Measurements from ENCODE around the gene CCNT1. TPM values are rescaled to one million over a fixed set of nuclear protein-coding genes. Genes with fewer than 3 reads are reported as not detected.

CCNT1 gene
- total RNA-seq, 2 donors from 2014 or later: 20.3 to 53.7 TPM

- Histone ChIP-seq H3K4me3 (no peak overlapping the region), H3K4me1 (ENCODE audit: control insufficient read depth in 1 of 2, low read depth in 2 of 2) (peaks cover 0 to 15% of the 10 kb centered on the region in 2 donors), H3K9me3 (no peaks in the 10 kb centered on the region), H3K27ac (no peak overlapping the region), H3K36me3 (peaks cover 32% of the 10 kb centered on the region), H3K27me3 (replicated peaks; ENCODE audit: insufficient read depth) (no peaks in the 10 kb centered on the region)
- no peak for TF ChIP-seq CTCF (IDR thresholded peaks at IDR 0.05)
- ATAC-seq (ENCODE audit: insufficient number of reproducible peaks, low FRiP score, low read depth) (no peak), DNase-seq (ENCODE audit: low spot score) (no peak)
Measured at GRCh38 chr12:48690990-48691389, 25.5 kb downstream of the CCNT1 start.

DNA sequence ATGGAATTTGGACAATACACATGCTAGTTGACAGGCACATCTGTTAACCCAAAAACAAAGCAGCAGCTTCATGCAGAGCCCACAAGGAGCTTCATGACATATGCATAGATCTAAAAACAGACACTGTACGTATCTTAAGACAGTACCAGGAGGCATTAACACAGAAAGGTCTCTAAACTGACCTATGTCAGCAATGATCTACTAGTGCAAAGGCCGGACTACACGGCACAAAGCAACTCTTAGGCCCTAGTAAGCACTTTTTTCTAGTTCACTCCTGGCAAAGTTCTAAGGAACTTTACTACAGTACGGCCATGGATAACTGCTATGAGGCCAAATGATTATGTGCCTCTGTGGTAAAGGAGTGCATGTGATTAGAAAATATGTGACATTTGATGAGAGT lies 26.1 kb downstream of the CCNT1 start:
- Histone ChIP-seq H3K36me3 (peaks cover 27% of the 10 kb centered on the region), H3K9me3 (no peaks in the 10 kb centered on the region), H3K27ac (no peak overlapping the region), H3K4me3 (no peak overlapping the region), H3K27me3 (replicated peaks; ENCODE audit: insufficient read depth) (no peaks in the 10 kb centered on the region), H3K4me1 (ENCODE audit: control insufficient read depth in 1 of 2, low read depth in 2 of 2) (peaks cover 0 to 15% of the 10 kb centered on the region in 2 donors)
- TF ChIP-seq CTCF (IDR thresholded peaks at IDR 0.05): no peak
- ATAC-seq (ENCODE audit: insufficient number of reproducible peaks, low FRiP score, low read depth) (no peak), DNase-seq (ENCODE audit: low spot score) (no peak)

DNA sequence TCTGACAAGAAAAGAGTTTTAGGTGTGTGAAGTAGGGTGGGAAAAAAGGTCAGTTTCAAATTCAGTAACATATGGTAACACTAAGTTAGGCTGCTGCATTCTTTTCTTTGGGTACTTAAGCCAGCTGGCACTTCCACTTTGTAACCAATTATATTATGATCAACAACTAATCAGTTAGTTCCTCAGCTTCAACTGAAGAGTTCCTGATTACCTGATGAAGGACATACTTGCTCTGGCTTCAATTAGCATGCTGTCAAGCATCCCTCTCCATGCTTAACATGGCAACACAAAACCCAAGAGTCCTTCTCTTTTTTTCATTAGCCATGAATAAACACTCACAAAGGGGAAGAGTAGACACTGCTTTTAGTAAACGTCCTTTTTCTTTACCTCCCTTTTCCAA lies 27.7 kb downstream of the CCNT1 start:
- no peaks in the 10 kb centered on the region for H3K27me3 ChIP-seq (replicated peaks; ENCODE audit: insufficient read depth)
- H3K9me3 ChIP-seq: no peaks in the 10 kb centered on the region
- ATAC-seq (ENCODE audit: insufficient number of reproducible peaks, low FRiP score, low read depth) (no peak), DNase-seq (ENCODE audit: low spot score) (no peak)
- no peak overlapping the region for H3K4me3 ChIP-seq
- peaks cover 13% of the 10 kb centered on the region for H3K36me3 ChIP-seq
- H3K27ac ChIP-seq: no peak overlapping the region
- H3K4me1 ChIP-seq (ENCODE audit: control insufficient read depth in 1 of 2, low read depth in 2 of 2): peaks cover 0 to 15% of the 10 kb centered on the region in 2 donors
- no peak for TF ChIP-seq CTCF (IDR thresholded peaks at IDR 0.05)

DNA sequence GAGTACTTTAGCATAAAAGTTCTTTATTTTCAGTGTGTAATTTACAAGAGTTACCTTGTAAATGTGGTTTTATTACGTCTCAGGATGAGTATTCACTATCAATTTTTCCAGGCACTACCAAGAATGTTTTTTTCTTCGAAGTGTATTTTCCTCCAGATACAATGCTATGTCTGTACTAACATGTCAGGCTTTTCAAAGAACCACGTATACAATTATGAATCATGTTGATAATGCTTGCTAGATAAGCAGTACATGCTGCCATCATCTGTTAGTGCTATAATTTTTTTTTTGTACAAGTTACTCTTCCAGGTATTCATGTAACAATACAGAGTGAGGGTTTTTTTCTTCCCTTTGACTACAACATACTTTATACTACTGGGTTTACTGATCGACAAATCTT lies 28.9 kb downstream of the CCNT1 start:
- Histone ChIP-seq H3K27me3 (replicated peaks; ENCODE audit: insufficient read depth) (no peaks in the 10 kb centered on the region), H3K9me3 (no peaks in the 10 kb centered on the region), H3K36me3 (peaks cover under 1% of the 10 kb centered on the region), H3K4me3 (no peak overlapping the region), H3K27ac (no peak overlapping the region), H3K4me1 (ENCODE audit: control insufficient read depth in 1 of 2, low read depth in 2 of 2) (peaks cover 0 to 15% of the 10 kb centered on the region in 2 donors)
- no peak for DNase-seq (ENCODE audit: low spot score)
- ATAC-seq (ENCODE audit: insufficient number of reproducible peaks, low FRiP score, low read depth): no peak
- no peak for TF ChIP-seq CTCF (IDR thresholded peaks at IDR 0.05)

- no peak for TF ChIP-seq CTCF (IDR thresholded peaks at IDR 0.05)
- Histone ChIP-seq H3K4me3 (no peak overlapping the region), H3K27ac (no peak overlapping the region), H3K9me3 (no peaks in the 10 kb centered on the region), H3K27me3 (replicated peaks; ENCODE audit: insufficient read depth) (no peaks in the 10 kb centered on the region), H3K4me1 (ENCODE audit: control insufficient read depth in 1 of 2, low read depth in 2 of 2) (peaks cover 0 to 11% of the 10 kb centered on the region in 2 donors), H3K36me3 (no peaks in the 10 kb centered on the region)
- no peak for ATAC-seq (ENCODE audit: insufficient number of reproducible peaks, low FRiP score, low read depth)
- no peak for DNase-seq (ENCODE audit: low spot score)
Measured at GRCh38 chr12:48686615-48687334, 29.7 kb downstream of the CCNT1 start.

Data from thoracic aorta (tissue), 2 donors.